ENCODE measurements around the gene RNF214.

Gene RNF214

DNA sequence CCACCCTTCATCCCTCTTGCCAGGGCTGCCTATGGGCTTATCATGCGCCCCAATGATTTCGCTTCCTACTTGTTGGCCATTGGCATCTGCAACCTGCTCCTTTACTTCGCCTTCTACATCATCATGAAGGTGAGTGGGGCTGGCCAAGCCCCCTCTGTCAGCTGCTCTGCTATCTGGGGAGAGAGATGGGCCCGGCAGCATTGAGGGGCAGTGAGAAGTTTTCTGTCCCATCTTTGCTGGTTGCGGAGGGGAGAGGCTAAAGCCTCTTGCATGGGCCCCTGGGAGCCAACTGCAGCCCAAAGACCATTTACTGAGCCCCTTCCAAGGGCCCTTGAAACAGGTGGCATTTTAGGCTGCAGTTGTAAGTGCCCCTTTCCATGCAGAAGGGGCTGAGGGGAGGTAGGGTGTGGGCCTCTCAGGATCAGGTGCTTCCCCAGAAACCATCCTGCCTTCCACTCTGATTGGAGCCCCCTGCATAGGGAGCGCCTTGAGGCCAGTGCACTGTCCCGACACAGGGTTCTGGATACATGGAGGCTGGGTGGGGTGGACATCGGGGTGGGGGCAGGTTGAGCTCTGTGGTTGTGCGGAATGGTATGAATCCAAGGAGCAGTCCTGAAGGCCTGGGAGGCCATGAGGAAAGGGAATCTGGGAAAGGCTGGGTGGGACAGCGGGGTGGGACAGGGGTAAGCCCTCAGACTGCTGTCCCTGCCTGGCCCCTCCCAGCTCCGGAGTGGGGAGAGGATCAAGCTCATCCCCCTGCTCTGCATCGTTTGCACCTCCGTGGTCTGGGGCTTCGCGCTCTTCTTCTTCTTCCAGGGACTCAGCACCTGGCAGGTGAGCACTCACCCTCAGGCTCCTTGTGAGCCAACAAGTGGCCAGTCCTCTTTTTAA lies 39.1 kb upstream of the RNF214 start:
- TF ChIP-seq, protein P1, sequence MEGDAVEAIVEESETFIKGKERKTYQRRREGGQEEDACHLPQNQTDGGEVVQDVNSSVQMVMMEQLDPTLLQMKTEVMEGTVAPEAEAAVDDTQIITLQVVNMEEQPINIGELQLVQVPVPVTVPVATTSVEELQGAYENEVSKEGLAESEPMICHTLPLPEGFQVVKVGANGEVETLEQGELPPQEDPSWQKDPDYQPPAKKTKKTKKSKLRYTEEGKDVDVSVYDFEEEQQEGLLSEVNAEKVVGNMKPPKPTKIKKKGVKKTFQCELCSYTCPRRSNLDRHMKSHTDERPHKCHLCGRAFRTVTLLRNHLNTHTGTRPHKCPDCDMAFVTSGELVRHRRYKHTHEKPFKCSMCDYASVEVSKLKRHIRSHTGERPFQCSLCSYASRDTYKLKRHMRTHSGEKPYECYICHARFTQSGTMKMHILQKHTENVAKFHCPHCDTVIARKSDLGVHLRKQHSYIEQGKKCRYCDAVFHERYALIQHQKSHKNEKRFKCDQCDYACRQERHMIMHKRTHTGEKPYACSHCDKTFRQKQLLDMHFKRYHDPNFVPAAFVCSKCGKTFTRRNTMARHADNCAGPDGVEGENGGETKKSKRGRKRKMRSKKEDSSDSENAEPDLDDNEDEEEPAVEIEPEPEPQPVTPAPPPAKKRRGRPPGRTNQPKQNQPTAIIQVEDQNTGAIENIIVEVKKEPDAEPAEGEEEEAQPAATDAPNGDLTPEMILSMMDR (conservative IDR thresholded peaks at IDR 0.05; ENCODE audit: low read depth, low read length): no peak
- DNase-seq (ENCODE audit: low read depth): no peak
- H3K4me3 ChIP-seq (ENCODE audit: low read length): no peak overlapping the region

DNA sequence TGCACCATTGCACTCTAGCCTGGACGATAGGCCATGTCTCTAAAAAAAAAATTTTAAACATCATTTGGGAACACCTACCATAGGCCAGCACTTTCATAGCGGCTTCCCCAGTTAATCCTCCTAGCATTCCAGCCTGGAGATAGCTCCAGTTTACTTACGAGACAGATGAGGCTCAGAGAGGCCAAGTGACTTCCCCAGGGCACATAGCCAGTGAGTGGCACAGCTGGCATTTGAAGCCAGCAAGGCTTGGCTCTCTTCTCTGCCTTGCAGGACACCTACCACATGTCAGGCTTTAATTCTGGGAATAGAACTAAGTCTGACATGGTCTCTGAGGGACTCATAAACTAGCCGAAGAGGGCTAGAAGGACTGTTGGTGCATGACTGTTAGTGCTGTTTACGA lies 38.2 kb upstream of the RNF214 start:
- DNase-seq (ENCODE audit: low read depth): no peak
- TF ChIP-seq, protein P1 (conservative IDR thresholded peaks at IDR 0.05; ENCODE audit: low read depth, low read length): no peak
- H3K4me3 ChIP-seq (ENCODE audit: low read length): no peak overlapping the region

DNA sequence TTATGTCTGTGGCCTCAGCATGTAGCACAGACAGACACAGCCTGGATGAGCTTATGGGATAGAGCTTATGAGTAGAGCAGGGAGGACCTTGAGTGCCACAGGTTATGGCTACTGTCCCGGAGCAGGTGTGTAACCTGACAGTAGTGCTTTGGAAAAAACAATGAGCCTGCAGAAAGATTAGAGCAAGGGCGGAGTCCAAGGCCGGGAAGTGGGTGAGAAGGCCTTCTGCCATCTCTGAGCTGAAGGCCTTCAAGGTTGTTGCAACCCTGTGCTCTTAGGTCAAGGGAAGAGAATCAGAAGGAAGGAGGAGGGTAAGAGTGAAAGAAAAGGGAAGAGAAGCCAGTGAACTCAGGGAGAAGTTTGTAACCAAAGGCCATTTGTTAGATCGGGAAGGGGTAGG lies 37.2 kb upstream of the RNF214 start:
- H3K4me3 ChIP-seq (ENCODE audit: low read length): no peak overlapping the region
- no peak for DNase-seq (ENCODE audit: low read depth)
- TF ChIP-seq, protein P1 (conservative IDR thresholded peaks at IDR 0.05; ENCODE audit: low read depth, low read length): no peak

DNA sequence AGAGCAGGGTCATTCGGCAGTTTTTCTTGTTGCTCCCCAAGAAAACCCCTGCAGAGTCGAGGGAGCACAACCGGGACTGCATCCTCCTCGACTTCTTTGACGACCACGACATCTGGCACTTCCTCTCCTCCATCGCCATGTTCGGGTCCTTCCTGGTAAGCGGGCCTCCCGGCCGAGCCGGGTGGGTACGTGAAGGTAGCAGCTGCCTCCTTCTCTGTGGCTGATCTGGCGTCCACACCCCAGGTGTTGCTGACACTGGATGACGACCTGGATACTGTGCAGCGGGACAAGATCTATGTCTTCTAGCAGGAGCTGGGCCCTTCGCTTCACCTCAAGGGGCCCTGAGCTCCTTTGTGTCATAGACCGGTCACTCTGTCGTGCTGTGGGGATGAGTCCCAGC lies 36.7 kb upstream of the RNF214 start:
- no peak for DNase-seq (ENCODE audit: low read depth)
- no peak overlapping the region for H3K4me3 ChIP-seq (ENCODE audit: low read length)
- TF ChIP-seq, protein P1 (conservative IDR thresholded peaks at IDR 0.05; ENCODE audit: low read depth, low read length): no peak

DNA sequence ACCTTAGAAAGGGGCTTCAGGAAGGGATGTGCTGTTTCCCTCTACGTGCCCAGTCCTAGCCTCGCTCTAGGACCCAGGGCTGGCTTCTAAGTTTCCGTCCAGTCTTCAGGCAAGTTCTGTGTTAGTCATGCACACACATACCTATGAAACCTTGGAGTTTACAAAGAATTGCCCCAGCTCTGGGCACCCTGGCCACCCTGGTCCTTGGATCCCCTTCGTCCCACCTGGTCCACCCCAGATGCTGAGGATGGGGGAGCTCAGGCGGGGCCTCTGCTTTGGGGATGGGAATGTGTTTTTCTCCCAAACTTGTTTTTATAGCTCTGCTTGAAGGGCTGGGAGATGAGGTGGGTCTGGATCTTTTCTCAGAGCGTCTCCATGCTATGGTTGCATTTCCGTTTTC lies 35.5 kb upstream of the RNF214 start:
- H3K4me3 ChIP-seq (ENCODE audit: low read length): no peak overlapping the region
- TF ChIP-seq, protein P1 (conservative IDR thresholded peaks at IDR 0.05; ENCODE audit: low read depth, low read length): no peak

DNA sequence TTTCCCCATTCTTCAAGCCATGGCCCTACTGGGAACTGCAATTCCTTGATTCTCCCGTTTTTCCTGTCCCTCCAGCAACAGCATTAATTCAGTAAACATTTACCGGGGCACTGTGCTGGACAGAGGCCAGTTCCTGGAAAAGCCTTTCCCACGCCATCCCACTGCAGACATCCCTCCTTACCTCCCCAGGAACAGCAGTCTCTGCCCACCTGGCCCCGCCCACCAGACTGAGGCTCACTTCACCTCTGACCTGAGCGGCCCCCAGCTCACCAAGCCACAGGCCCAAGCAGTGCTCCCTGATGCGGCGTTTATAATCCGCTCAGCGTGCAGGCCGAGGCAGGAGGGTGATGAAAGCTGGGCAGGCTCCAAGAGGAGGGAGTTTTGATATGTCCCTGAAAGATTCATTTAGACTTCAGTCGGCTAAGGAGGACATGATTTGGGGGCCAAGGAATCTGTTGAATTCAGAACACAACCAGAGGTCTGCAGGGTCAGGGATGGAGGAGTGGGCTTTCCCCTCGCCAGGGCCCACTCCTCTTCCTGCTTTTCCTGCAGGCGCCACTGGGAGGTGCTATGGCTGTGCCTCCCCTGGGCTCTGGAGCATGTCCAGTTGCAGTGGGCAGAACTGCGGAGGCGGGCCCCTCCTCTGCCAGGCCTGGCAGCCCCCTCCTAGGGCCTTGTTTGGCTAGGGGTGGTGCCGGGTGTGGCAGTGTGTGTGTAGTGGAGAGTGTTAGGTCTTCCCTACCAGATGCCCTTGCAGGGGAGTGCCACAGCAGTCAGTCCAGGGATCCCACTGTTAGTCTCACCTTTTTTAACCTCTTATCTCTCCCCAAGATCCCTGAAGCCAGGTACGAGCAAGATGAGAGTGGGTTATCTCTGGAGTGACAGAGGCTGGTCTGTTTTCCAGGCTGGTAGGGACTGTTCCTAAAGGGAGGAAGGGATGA lies 34.7 kb upstream of the RNF214 start:
- no peak overlapping the region for H3K4me3 ChIP-seq (ENCODE audit: low read length)
- no peak for DNase-seq (ENCODE audit: low read depth)
- TF ChIP-seq, protein P1 (conservative IDR thresholded peaks at IDR 0.05; ENCODE audit: low read depth, low read length): peak; percentile 78

More for the DNA sequence above, 35.5 kb upstream of the RNF214 start:
- no peak for DNase-seq (ENCODE audit: low read depth)
